Memory B cell (primary cell): ENCODE results near the gene ADD3.
A peak's percentile ranks its signal among the peaks of the same experiment; 100 is the strongest.

Experiments used
- ATAC-seq: fragments of 150-1000 bp; cut with Tn5 transposase; 2 replicates; pipeline ENCODE4 v1.10.0; 2021; ENCODE audit warnings: low read depth, mild to moderate bottlenecking, moderate library complexity
- DNase-seq, 2 donors: peaks; one replicate each; pipeline ENCODE4 v3.0.0; 2022; ENCODE audit warnings: low spot score in 2 of 2
- H3K27ac Mint-ChIP-seq: one replicate; pipeline ENCODE4 v1.8.0; 2022; ENCODE audit warnings: mild to moderate bottlenecking, moderate library complexity, mixed read lengths
- H3K27me3 Mint-ChIP-seq: one replicate; pipeline ENCODE4 v1.8.0; 2022; ENCODE audit warnings: mixed read lengths
- H3K36me3 Mint-ChIP-seq: one replicate; pipeline ENCODE4 v1.8.0; 2022; ENCODE audit warnings: mild to moderate bottlenecking, mixed read lengths
- H3K4me1 Mint-ChIP-seq: one replicate; pipeline ENCODE4 v1.8.0; 2022; ENCODE audit warnings: mixed read lengths
- H3K4me3 Mint-ChIP-seq: one replicate; pipeline ENCODE4 v1.8.0; 2022; ENCODE audit warnings: mild to moderate bottlenecking, moderate library complexity, mixed read lengths
- H3K9me3 Mint-ChIP-seq: one replicate; pipeline ENCODE4 v1.8.0; 2022; ENCODE audit warnings: mixed read lengths

The ADD3 gene

GRCh38 chr10:110003524-110003885 lies 4.3 kb upstream of the ADD3 start:
- ATAC-seq (no peak), DNase-seq (no peak)
- Mint-ChIP-seq H3K36me3 (no peaks in the 10 kb centered on the region), H3K27me3 (no peaks in the 10 kb centered on the region), H3K4me1 (peaks cover 20% of the 10 kb centered on the region), H3K9me3 (peaks cover 1% of the 10 kb centered on the region), H3K27ac (peak overlapping the region; percentile 82), H3K4me3 (no peak overlapping the region)

- Mint-ChIP-seq H3K36me3 (no peaks in the 10 kb centered on the region), H3K9me3 (no peaks in the 10 kb centered on the region), H3K27me3 (no peaks in the 10 kb centered on the region), H3K27ac (no peak overlapping the region), H3K4me3 (no peak overlapping the region), H3K4me1 (peaks cover 31% of the 10 kb centered on the region)
- DNase-seq (no peak), ATAC-seq (no peak)
Observed at GRCh38 chr10:110005719-110006118, 2.1 kb upstream of the ADD3 start.

GRCh38 chr10:110006358-110007160 lies 1.2 kb upstream of the ADD3 start:
- Mint-ChIP-seq H3K36me3 (no peaks in the 10 kb centered on the region), H3K9me3 (no peaks in the 10 kb centered on the region), H3K4me3 (no peak overlapping the region), H3K4me1 (peaks cover 33% of the 10 kb centered on the region), H3K27ac (no peak overlapping the region), H3K27me3 (no peaks in the 10 kb centered on the region)
- ATAC-seq (no peak), DNase-seq (no peak)

- Mint-ChIP-seq H3K9me3 (no peaks in the 10 kb centered on the region), H3K36me3 (no peaks in the 10 kb centered on the region), H3K27me3 (no peaks in the 10 kb centered on the region), H3K27ac (no peak overlapping the region), H3K4me3 (no peak overlapping the region), H3K4me1 (peaks cover 33% of the 10 kb centered on the region)
- DNase-seq (no peak), ATAC-seq (peak; percentile 2)
Observed at GRCh38 chr10:110007161-110007700, 553 bp upstream of the ADD3 start.

GRCh38 chr10:110008518-110009339 lies 945 bp downstream of the ADD3 start:
- Mint-ChIP-seq H3K4me1 (peaks cover 29% of the 10 kb centered on the region), H3K9me3 (no peaks in the 10 kb centered on the region), H3K27ac (no peak overlapping the region), H3K36me3 (peaks cover 1% of the 10 kb centered on the region), H3K27me3 (no peaks in the 10 kb centered on the region), H3K4me3 (no peak overlapping the region)
- ATAC-seq = peak; percentile 11
- DNase-seq = peak in 1 of 2 donors; percentile 30

GRCh38 chr10:110009736-110010475 lies 2.1 kb downstream of the ADD3 start:
- Mint-ChIP-seq H3K9me3 (no peaks in the 10 kb centered on the region), H3K36me3 (peaks cover 5% of the 10 kb centered on the region), H3K27ac (no peak overlapping the region), H3K4me1 (peaks cover 30% of the 10 kb centered on the region), H3K4me3 (no peak overlapping the region), H3K27me3 (no peaks in the 10 kb centered on the region)
- peak; percentile 21 for ATAC-seq
- DNase-seq = peak in 1 of 2 donors; percentile 11

- Mint-ChIP-seq H3K9me3 (no peaks in the 10 kb centered on the region), H3K36me3 (peaks cover 5% of the 10 kb centered on the region), H3K4me3 (no peak overlapping the region), H3K27me3 (no peaks in the 10 kb centered on the region), H3K27ac (no peak overlapping the region), H3K4me1 (peaks cover 31% of the 10 kb centered on the region)
- no peak for ATAC-seq
- DNase-seq = no peak
Observed at GRCh38 chr10:110010486-110011378, 2.9 kb downstream of the ADD3 start.

GRCh38 chr10:110011681-110012080 lies 3.9 kb downstream of the ADD3 start:
- H3K9me3 Mint-ChIP-seq = no peaks in the 10 kb centered on the region
- H3K36me3 Mint-ChIP-seq = peaks cover 7% of the 10 kb centered on the region
- no peak for DNase-seq
- H3K4me3 Mint-ChIP-seq = no peak overlapping the region
- H3K27ac Mint-ChIP-seq = no peak overlapping the region
- ATAC-seq = no peak
- H3K4me1 Mint-ChIP-seq = peaks cover 39% of the 10 kb centered on the region
- no peaks in the 10 kb centered on the region for H3K27me3 Mint-ChIP-seq

GRCh38 chr10:110013630-110014293 lies 6.0 kb downstream of the ADD3 start:
- H3K4me3 Mint-ChIP-seq = peak overlapping the region; percentile 27
- H3K36me3 Mint-ChIP-seq = peaks cover 9% of the 10 kb centered on the region
- ATAC-seq (no peak), DNase-seq (no peak)
- peak overlapping the region; percentile 77 for H3K27ac Mint-ChIP-seq
- no peaks in the 10 kb centered on the region for H3K9me3 Mint-ChIP-seq
- peaks cover 48% of the 10 kb centered on the region for H3K4me1 Mint-ChIP-seq
- no peaks in the 10 kb centered on the region for H3K27me3 Mint-ChIP-seq

- DNase-seq (no peak), ATAC-seq (no peak)
- peaks cover 38% of the 10 kb centered on the region for H3K4me1 Mint-ChIP-seq
- H3K9me3 Mint-ChIP-seq = no peaks in the 10 kb centered on the region
- H3K4me3 Mint-ChIP-seq = no peak overlapping the region
- peak overlapping the region; percentile 55 for H3K27ac Mint-ChIP-seq
- H3K27me3 Mint-ChIP-seq = no peaks in the 10 kb centered on the region
- peaks cover 15% of the 10 kb centered on the region for H3K36me3 Mint-ChIP-seq
Observed at GRCh38 chr10:110016039-110016438, 8.3 kb downstream of the ADD3 start.

- ATAC-seq (no peak), DNase-seq (no peak)
- Mint-ChIP-seq H3K27me3 (no peaks in the 10 kb centered on the region), H3K4me1 (peaks cover 43% of the 10 kb centered on the region), H3K9me3 (no peaks in the 10 kb centered on the region), H3K36me3 (peaks cover 15% of the 10 kb centered on the region), H3K4me3 (peak overlapping the region; percentile 5), H3K27ac (peak overlapping the region; percentile 49)
Observed at GRCh38 chr10:110017052-110017451, 9.3 kb downstream of the ADD3 start.

GRCh38 chr10:110017907-110018306 lies 10.1 kb downstream of the ADD3 start:
- ATAC-seq (no peak), DNase-seq (no peak)
- Mint-ChIP-seq H3K9me3 (no peaks in the 10 kb centered on the region), H3K4me3 (no peak overlapping the region), H3K27ac (no peak overlapping the region), H3K27me3 (no peaks in the 10 kb centered on the region), H3K36me3 (peaks cover 15% of the 10 kb centered on the region), H3K4me1 (peaks cover 44% of the 10 kb centered on the region)

- DNase-seq (no peak), ATAC-seq (no peak)
- H3K27ac Mint-ChIP-seq = no peak overlapping the region
- H3K9me3 Mint-ChIP-seq = no peaks in the 10 kb centered on the region
- peaks cover 43% of the 10 kb centered on the region for H3K4me1 Mint-ChIP-seq
- H3K27me3 Mint-ChIP-seq = no peaks in the 10 kb centered on the region
- H3K4me3 Mint-ChIP-seq = no peak overlapping the region
- peaks cover 9% of the 10 kb centered on the region for H3K36me3 Mint-ChIP-seq
Observed at GRCh38 chr10:110020265-110020664, 12.5 kb downstream of the ADD3 start.
